Mesenchymal stem cell (in vitro differentiated cells and primary cell): ENCODE results near the gene FAM114A1.

Experiments used
- DNase-seq: peaks from one replicate; pipeline ENCODE4 v3.0.0-alpha.2; 2013
- H2AFZ ChIP-seq: one replicate; pipeline ENCODE4 v1.6.1; 2013; ENCODE audit warnings: low read depth, mild to moderate bottlenecking, control low read depth, inconsistent platforms, low read length, moderate library complexity
- H2AK5ac ChIP-seq: 2 replicates; pipeline ENCODE4 v1.6.1; 2013; ENCODE audit warnings: low read length, moderate library complexity, mild to moderate bottlenecking, inconsistent platforms; ENCODE audit not compliant: severe bottlenecking
- H2BK120ac ChIP-seq: one replicate; pipeline ENCODE4 v1.6.1; 2013; ENCODE audit warnings: low read depth, mild to moderate bottlenecking, inconsistent platforms, low read length, moderate library complexity
- H2BK12ac ChIP-seq, 2 experiments: one replicate each; pipeline ENCODE4 v1.6.1; 2013; ENCODE audit warnings: inconsistent platforms in 2 of 2, low read length in 2 of 2, mild to moderate bottlenecking in 2 of 2, moderate library complexity in 2 of 2, control low read depth in 1 of 2
- H2BK15ac ChIP-seq: one replicate; pipeline ENCODE4 v1.6.1; 2013; ENCODE audit warnings: mild to moderate bottlenecking, low read depth, inconsistent platforms; ENCODE audit not compliant: poor library complexity, severe bottlenecking
- H2BK5ac ChIP-seq: 2 replicates; pipeline ENCODE4 v1.6.1; 2013; ENCODE audit warnings: low read depth, mild to moderate bottlenecking, low read length, control low read depth, inconsistent platforms; ENCODE audit not compliant: poor library complexity, severe bottlenecking
- H3K14ac ChIP-seq, 2 experiments: one replicate each; pipeline ENCODE4 v1.6.1; 2013; ENCODE audit warnings: inconsistent platforms in 2 of 2, low read length in 2 of 2, control low read depth in 1 of 2, mild to moderate bottlenecking in 1 of 2, moderate library complexity in 1 of 2
- H3K18ac ChIP-seq, 2 experiments: one replicate each; pipeline ENCODE4 v1.6.1; 2013; ENCODE audit warnings: inconsistent platforms in 2 of 2, low read length in 2 of 2, control low read depth in 1 of 2, low read depth in 1 of 2, mild to moderate bottlenecking in 1 of 2
- H3K23ac ChIP-seq, 2 experiments: one replicate each; pipeline ENCODE4 v1.6.1; 2013; ENCODE audit warnings: inconsistent platforms in 2 of 2, low read length in 2 of 2, mild to moderate bottlenecking in 2 of 2, moderate library complexity in 2 of 2, control low read depth in 1 of 2
- H3K27ac ChIP-seq: 2 replicates; pipeline ENCODE4 v1.5.1; 2013; ENCODE audit warnings: mild to moderate bottlenecking, moderate library complexity, low read length, control low read depth, inconsistent platforms; ENCODE audit not compliant: poor library complexity, severe bottlenecking
- H3K27me3 ChIP-seq, 2 experiments: 2 replicates each; pipeline versions ENCODE4 v1.6.1 to v1.7.0; 2013; ENCODE audit warnings: low read length in 2 of 2, mild to moderate bottlenecking in 2 of 2, moderate library complexity in 2 of 2, control low read depth in 1 of 2, inconsistent platforms in 1 of 2; ENCODE audit not compliant: control insufficient read depth in 1 of 2, insufficient read depth in 1 of 2
- H3K36me3 ChIP-seq, 2 experiments: 2 replicates each; pipeline versions ENCODE4 v1.6.1 to v1.7.0; 2013; ENCODE audit warnings: low read length in 2 of 2, control low read depth in 1 of 2, inconsistent platforms in 1 of 2, low read depth in 1 of 2, mild to moderate bottlenecking in 1 of 2; ENCODE audit not compliant: insufficient read depth in 2 of 2, control insufficient read depth in 1 of 2
- H3K4ac ChIP-seq, 2 experiments: one replicate each; pipeline ENCODE4 v1.6.1; 2013; ENCODE audit warnings: inconsistent platforms in 2 of 2, low read length in 2 of 2, mild to moderate bottlenecking in 2 of 2, moderate library complexity in 2 of 2, control low read depth in 1 of 2, low read depth in 1 of 2
- H3K4me1 ChIP-seq: 2 replicates; pipeline ENCODE4 v1.6.1; 2013; ENCODE audit warnings: low read depth, low read length, control low read depth; ENCODE audit not compliant: control insufficient read depth, insufficient read depth
- H3K4me2 ChIP-seq: 2 replicates; pipeline ENCODE4 v1.6.1; 2013; ENCODE audit warnings: low read length, mild to moderate bottlenecking, inconsistent platforms; ENCODE audit not compliant: poor library complexity, severe bottlenecking
- H3K4me3 ChIP-seq, 2 experiments: 2 replicates each; pipeline versions ENCODE4 v1.5.1 to v1.7.0; 2013; ENCODE audit warnings: low read length in 2 of 2, mild to moderate bottlenecking in 2 of 2, control low read depth in 1 of 2, low read depth in 1 of 2; ENCODE audit not compliant: insufficient read depth in 1 of 2
- H3K79me1 ChIP-seq: replicated peaks from 2 replicates; pipeline ENCODE4 v1.6.1; 2013; ENCODE audit warnings: mild to moderate bottlenecking, control low read depth, low read length, inconsistent platforms; ENCODE audit not compliant: poor library complexity, severe bottlenecking
- H3K9ac ChIP-seq: 2 replicates; pipeline ENCODE4 v1.7.0; 2013; ENCODE audit warnings: mild to moderate bottlenecking, low read length, moderate library complexity
- H3K9me3 ChIP-seq: 2 replicates; pipeline ENCODE4 v1.7.0; 2013; ENCODE audit warnings: mild to moderate bottlenecking, low read length; ENCODE audit not compliant: control insufficient read depth
- H4K8ac ChIP-seq: one replicate; pipeline ENCODE4 v1.6.1; 2013; ENCODE audit warnings: inconsistent platforms, mild to moderate bottlenecking, low read length, moderate library complexity
- H4K91ac ChIP-seq: one replicate; pipeline ENCODE4 v1.6.1; 2013; ENCODE audit warnings: mild to moderate bottlenecking, low read length, inconsistent platforms
- WGBS: methylation state at CpG from one replicate; pipeline ENCODE4 v1.1.7; 2013; ENCODE audit warnings: mixed read lengths; 5-methylcytosine and 5-hydroxymethylcytosine counted together

FAM114A1 gene

GRCh38 chr4:38865445-38865844 lies 2.2 kb upstream of the FAM114A1 start:
- 93% methylated on average over 4 of the region's 6 CpGs for WGBS
- no peak overlapping the region for H2AK5ac ChIP-seq
- peaks cover 8% of the 10 kb centered on the region for H3K4me1 ChIP-seq
- DNase-seq, result no peak
- no peak overlapping the region for H2BK120ac ChIP-seq
- no peak overlapping the region for H2BK5ac ChIP-seq
- no peak overlapping the region for H3K9ac ChIP-seq
- no peak overlapping the region for H3K14ac ChIP-seq
- H3K79me1 ChIP-seq, result peaks cover 2% of the 10 kb centered on the region
- H3K27me3 ChIP-seq, result no peaks in the 10 kb centered on the region
- H2BK12ac ChIP-seq, result peak overlapping the region in 1 of 2 experiments; percentile 23
- H3K4me3 ChIP-seq, result no peak overlapping the region
- no peak overlapping the region for H2AFZ ChIP-seq
- no peak overlapping the region for H3K27ac ChIP-seq
- no peaks in the 10 kb centered on the region for H3K9me3 ChIP-seq
- no peak overlapping the region for H3K18ac ChIP-seq
- no peak overlapping the region for H4K91ac ChIP-seq
- H3K4me2 ChIP-seq, result no peak overlapping the region
- H3K23ac ChIP-seq, result no peak overlapping the region
- no peak overlapping the region for H4K8ac ChIP-seq
- peaks cover 4 to 16% of the 10 kb centered on the region in 2 experiments for H3K36me3 ChIP-seq
- no peak overlapping the region for H3K4ac ChIP-seq
- H2BK15ac ChIP-seq, result no peak overlapping the region

GRCh38 chr4:38866973-38867477 lies 581 bp upstream of the FAM114A1 start:
- Histone ChIP-seq H3K27ac (peak overlapping the region; percentile 78), H3K4me3 (peak overlapping the region; percentile 73 to 90), H3K23ac (no peak overlapping the region), H3K18ac (peak overlapping the region; percentile 66 to 79), H3K14ac (no peak overlapping the region), H3K4me1 (peaks cover 10% of the 10 kb centered on the region), H3K27me3 (no peaks in the 10 kb centered on the region), H3K79me1 (peaks cover 6% of the 10 kb centered on the region), H3K9ac (peak overlapping the region; percentile 99), H3K36me3 (peaks cover 7 to 27% of the 10 kb centered on the region in 2 experiments), H2BK5ac (peak overlapping the region; percentile 63), H4K8ac (peak overlapping the region; percentile 80), H2BK120ac (no peak overlapping the region), H3K4ac (peak overlapping the region; percentile 39 to 94), H2AFZ (no peak overlapping the region), H4K91ac (peak overlapping the region; percentile 81), H2BK12ac (no peak overlapping the region), H3K9me3 (no peaks in the 10 kb centered on the region), H2BK15ac (peak overlapping the region; percentile 32), H3K4me2 (peak overlapping the region; percentile 67), H2AK5ac (peak overlapping the region; percentile 27)
- WGBS, result 49% methylated on average over 11 of the region's 11 CpGs
- DNase-seq, result no peak

DNA sequence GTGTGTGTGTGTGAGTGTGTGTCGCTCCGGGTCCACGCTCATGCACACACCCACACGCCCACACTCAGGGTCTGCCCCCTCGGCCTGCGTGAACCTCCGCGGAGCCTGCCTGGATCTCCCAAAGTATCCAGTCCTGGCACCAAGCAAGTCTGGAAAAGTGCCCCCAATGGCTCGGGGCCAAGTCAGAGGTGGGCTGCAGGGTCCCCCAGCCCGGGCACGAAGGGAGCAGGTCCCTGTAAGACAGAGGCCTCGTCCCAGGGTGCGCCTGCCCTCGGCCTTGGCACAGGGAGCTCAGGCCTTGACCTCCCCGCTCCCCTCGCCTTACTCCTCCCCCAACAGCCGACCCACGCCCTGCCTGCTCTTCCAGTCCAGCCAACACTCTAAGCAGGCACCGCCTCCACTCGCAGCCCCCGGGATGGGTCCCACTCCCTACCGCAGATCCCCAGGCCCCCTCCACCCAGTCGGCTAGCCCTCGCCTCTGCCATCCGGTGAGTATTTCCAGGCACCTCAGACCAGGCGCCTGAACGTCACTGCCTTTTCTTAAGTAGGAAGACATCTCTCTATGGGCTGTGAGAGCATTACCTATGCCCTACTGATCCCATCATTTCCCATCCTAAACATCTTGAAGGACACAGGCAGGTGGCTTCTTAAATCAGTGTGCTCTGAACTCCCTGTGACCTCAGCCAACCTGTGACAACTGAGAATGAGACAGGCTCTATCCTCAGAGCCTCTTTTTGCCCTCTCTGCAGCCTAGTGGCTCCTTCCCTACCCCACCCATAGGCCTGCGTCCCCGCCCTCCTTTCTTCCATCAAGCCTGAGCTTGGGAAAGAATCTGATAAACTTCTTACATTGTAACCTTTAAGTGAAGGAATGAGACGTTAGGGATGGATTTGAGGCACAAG lies 704 bp downstream of the FAM114A1 start:
- H2BK120ac ChIP-seq, result peak overlapping the region; percentile 96
- 2% methylated on average over 24 of the region's 30 CpGs for WGBS
- peaks cover 10% of the 10 kb centered on the region for H3K4me1 ChIP-seq
- H4K8ac ChIP-seq, result peak overlapping the region; percentile 98
- peaks cover 6% of the 10 kb centered on the region for H3K79me1 ChIP-seq
- H4K91ac ChIP-seq, result peak overlapping the region; percentile 98
- peak overlapping the region; percentile 85 for H2BK5ac ChIP-seq
- peak; percentile 55 for DNase-seq
- H3K9me3 ChIP-seq, result no peaks in the 10 kb centered on the region
- H3K9ac ChIP-seq, result peak overlapping the region; percentile 99
- peak overlapping the region; percentile 55 for H3K27ac ChIP-seq
- peak overlapping the region; percentile 84 to 100 for H3K18ac ChIP-seq
- H2BK15ac ChIP-seq, result peak overlapping the region; percentile 87
- peaks cover 7 to 39% of the 10 kb centered on the region in 2 experiments for H3K36me3 ChIP-seq
- peak overlapping the region in 1 of 2 experiments; percentile 100 for H3K23ac ChIP-seq
- H3K27me3 ChIP-seq, result no peaks in the 10 kb centered on the region
- H3K4me3 ChIP-seq, result peak overlapping the region; percentile 90 to 92
- H3K4ac ChIP-seq, result peak overlapping the region; percentile 85 to 100
- H2AFZ ChIP-seq, result peak overlapping the region; percentile 58
- peak overlapping the region; percentile 88 for H2AK5ac ChIP-seq
- peak overlapping the region; percentile 82 to 100 for H3K14ac ChIP-seq
- H2BK12ac ChIP-seq, result peak overlapping the region in 1 of 2 experiments; percentile 89
- H3K4me2 ChIP-seq, result peak overlapping the region; percentile 74

DNA sequence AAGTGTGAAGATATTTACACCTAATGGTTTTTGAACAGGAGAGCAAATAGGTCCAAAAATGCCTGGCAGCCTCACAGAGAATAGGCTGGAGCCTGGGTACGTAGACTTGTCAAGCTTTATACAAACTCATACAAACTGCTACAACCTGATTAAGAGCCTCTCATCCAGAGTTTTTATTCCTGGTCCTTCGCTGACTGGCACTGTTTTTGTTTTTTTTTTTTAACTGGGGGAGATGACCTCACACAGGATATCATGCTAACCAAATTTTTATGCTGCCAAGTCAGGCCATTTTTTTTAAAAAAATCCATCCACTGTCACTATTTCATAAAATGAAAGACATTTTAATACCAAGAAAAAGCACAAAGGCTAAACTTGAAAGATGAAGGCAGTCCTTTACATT lies 1.9 kb downstream of the FAM114A1 start:
- Histone ChIP-seq H3K79me1 (peaks cover 6% of the 10 kb centered on the region), H2BK15ac (no peak overlapping the region), H2AK5ac (no peak overlapping the region), H3K4me3 (peak overlapping the region in 1 of 2 experiments; percentile 92), H4K91ac (no peak overlapping the region), H2AFZ (no peak overlapping the region), H3K9me3 (no peaks in the 10 kb centered on the region), H3K18ac (no peak overlapping the region), H3K4ac (no peak overlapping the region), H3K4me1 (peaks cover 10% of the 10 kb centered on the region), H4K8ac (no peak overlapping the region), H3K27ac (no peak overlapping the region), H2BK12ac (no peak overlapping the region), H2BK5ac (no peak overlapping the region), H3K27me3 (no peaks in the 10 kb centered on the region), H2BK120ac (no peak overlapping the region), H3K36me3 (peaks cover 7 to 50% of the 10 kb centered on the region in 2 experiments), H3K9ac (peak overlapping the region; percentile 99), H3K14ac (no peak overlapping the region), H3K23ac (no peak overlapping the region), H3K4me2 (peak overlapping the region; percentile 6)
- DNase-seq, result no peak
- 89% methylated on average over 1 of the region's 2 CpGs for WGBS
